ENCODE measurements around the gene KCNN2.
"Not testable (repeated sequence)": the region's sequence is repeated elsewhere in the genome, so short reads cannot be mapped to it uniquely, and the experiment has no call there.

The KCNN2 gene

GRCh38 chr5:114419959-114420358 lies 58.1 kb downstream of the KCNN2 start:
- DNase-seq (ENCODE audit: low spot score), result no peak

DNA sequence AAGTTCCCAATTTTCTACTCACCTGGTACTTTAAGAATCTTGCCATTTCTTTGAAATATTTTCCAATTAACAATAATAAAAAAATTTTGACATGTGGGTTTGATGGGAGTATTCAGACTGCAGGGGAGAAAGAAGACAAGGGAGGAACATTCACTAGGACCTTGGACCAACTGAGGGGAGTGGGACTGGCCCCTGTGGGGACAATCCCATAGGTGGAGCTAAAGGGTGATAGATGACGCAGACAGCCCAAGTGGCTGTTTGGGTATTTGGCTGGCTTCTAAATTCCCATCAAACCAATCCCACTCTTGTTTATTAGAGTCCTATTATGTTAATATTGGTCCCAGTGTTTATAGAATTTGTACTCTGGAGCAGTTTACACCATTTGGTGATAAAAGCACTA lies 65.3 kb downstream of the KCNN2 start:
- no peak for DNase-seq (ENCODE audit: low spot score)

GRCh38 chr5:114430532-114430931 lies 68.7 kb downstream of the KCNN2 start:
- DNase-seq (ENCODE audit: low spot score), result no peak

GRCh38 chr5:114432684-114433083 lies 70.8 kb downstream of the KCNN2 start:
- not testable (repeated sequence) for DNase-seq (ENCODE audit: low spot score)

DNA sequence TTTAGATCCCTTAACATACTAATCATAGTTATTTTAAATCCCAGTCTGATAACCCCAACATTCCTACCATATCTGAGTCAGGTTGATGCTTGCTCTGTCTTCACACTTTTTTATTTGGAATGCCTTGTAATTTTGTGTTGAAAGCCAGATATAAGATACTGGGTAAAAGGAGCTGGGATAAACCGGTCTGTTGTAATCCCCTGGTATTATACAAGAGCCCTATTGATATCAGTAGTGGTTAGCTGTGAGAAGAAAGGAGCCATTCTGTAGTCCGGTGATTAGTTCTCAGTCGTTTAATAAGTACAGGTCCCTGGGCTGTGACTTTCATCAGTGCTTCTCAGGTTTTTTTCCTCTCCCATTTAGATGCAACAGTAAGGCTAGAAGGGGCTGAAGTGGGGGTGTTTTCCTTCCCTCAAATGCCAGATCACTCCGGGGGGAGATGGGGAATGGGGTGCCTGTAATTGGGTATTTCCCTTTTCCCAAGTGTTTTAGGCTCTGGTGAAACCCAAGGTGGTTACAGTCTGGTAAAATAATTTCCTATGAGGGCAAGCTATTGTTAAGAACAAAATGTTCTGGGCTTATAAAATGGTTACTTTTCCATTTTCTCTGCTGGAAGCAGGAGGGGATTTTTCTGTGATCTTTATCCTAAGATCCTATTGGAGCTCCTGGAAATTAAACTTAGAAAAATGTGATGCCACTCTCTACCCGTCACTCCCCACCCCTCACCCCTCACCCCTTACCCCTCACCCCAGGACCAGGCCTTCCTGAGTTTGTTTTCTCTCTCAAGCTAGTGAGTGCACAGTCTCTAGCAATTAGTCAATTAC lies 72.7 kb downstream of the KCNN2 start:
- DNase-seq (ENCODE audit: low spot score), result no peak

- no peak for DNase-seq (ENCODE audit: low spot score)
Observed at GRCh38 chr5:114435220-114435481, 73.3 kb downstream of the KCNN2 start.

- no peak for DNase-seq (ENCODE audit: low spot score)
Observed at GRCh38 chr5:114435885-114436299, 74.0 kb downstream of the KCNN2 start.

DNA sequence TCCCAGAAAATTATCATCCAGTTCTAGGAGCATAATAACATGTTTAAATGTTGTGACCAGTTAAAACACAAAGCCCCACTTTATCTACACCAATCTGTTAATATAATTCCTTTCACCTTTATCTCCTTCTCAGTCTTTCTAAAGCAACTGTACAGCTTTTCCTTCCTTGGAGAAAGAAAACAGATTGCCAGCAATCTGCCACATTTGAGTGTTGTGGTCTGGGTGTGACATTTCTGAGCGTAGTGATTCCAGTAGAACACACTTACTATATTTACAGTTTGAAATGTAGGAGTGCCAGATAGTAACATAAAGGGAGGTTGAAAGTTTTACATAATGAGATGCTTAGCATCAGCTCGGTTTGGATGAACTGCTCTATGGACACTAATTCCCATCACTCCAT lies 76.1 kb downstream of the KCNN2 start:
- no peak for DNase-seq (ENCODE audit: low spot score)

- DNase-seq (ENCODE audit: low spot score), result no peak
Observed at GRCh38 chr5:114438471-114438870, 76.6 kb downstream of the KCNN2 start.

DNA sequence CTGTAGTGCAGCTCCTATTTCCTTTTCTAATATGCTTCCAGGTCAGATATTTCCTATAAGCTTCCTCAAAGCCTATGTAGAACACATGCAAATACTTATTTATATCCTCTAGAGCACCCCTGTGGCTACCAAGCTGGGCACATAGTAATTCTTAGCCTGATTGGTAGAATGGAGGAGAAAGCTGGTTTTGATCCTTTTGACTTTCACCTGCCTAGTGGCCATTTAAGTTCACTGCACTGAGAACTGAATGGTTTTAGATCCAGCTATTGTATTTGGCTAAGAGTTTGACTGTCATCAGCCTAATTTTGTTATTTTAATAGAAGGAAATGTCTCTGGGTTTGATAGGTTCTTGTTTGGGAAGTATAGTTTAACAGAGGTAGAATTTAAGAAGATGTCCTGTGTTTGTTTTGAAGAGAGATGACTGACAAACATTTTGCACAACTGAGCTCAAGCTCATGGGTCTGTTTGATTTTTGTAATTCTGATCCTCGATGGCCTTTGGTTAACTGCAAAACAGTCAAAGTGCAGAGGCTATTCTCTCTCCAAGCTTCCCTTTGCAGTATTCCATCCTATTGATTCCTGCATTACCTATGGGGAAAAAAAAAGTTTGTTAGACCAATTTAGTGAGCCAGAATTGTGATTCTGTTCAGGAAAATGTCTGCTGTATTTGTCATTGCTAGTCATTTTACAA lies 85.4 kb downstream of the KCNN2 start:
- DNase-seq (ENCODE audit: low spot score), result no peak

DNA sequence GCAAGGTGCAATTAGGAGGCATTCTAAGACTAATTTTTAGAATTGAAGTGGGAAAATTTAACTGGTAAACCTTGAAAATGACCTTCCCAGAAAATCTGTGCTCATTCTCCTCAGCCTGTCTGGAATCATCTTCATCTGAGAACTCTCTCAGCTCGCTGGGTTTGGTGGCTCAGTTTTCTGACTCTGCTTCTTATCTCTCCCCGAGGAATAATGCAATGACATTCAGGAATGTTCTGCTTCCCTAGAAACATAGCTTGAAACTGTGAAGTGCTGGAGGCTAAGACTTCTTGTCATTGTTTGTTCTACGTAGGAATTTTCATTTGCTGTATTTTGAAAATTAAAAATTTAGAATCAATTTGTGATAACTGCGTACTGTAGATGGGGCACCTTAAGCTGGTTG lies 86.6 kb downstream of the KCNN2 start:
- DNase-seq (ENCODE audit: low spot score), result no peak

- DNase-seq (ENCODE audit: low spot score), result peak; percentile 29
Observed at GRCh38 chr5:114449860-114450421, 88.1 kb downstream of the KCNN2 start.

GRCh38 chr5:114450437-114450836 lies 88.6 kb downstream of the KCNN2 start:
- no peak for DNase-seq (ENCODE audit: low spot score)

GRCh38 chr5:114458726-114459125 lies 96.9 kb downstream of the KCNN2 start:
- DNase-seq (ENCODE audit: low spot score), result no peak

- no peak for DNase-seq (ENCODE audit: low spot score)
Observed at GRCh38 chr5:114467171-114467570, 105.3 kb downstream of the KCNN2 start.

DNA sequence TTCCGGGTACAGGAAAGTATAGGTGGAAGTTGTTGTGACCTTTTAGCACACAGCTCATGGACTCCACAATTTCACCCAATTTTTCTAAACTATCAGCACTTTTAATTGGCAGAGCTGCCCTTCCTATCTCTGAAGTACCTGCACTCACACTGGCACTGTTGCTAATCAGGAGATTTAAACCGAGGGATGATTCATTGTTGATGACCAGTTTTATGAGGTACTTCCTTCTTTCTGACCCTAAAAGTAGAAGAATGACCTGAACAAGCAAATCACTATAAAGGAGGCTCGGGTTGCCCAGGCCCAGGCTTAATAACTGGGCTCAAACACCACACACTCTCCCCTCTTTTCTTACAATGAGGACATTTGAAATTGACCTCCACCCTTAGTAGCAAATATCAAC lies 105.9 kb downstream of the KCNN2 start:
- DNase-seq (ENCODE audit: low spot score), result no peak

DNA sequence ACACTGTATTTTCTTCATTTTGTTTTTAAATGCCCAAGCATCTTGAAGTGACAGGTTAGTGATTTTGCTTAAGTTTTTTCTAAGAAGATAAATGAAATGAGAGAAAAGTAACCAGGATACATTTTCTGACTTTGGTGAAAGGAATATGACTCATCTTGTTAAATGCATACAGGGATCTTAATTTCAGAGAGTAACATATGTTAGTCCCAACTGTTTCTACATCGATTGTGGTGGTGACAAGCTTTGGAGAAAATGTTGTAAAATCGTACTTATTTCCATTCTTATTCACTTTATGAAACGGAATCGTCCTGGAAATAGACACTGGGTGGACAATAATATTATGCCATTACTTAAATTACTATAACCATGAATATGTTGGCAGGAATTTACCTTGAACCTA lies 107.5 kb downstream of the KCNN2 start:
- DNase-seq (ENCODE audit: low spot score), result no peak

DNA sequence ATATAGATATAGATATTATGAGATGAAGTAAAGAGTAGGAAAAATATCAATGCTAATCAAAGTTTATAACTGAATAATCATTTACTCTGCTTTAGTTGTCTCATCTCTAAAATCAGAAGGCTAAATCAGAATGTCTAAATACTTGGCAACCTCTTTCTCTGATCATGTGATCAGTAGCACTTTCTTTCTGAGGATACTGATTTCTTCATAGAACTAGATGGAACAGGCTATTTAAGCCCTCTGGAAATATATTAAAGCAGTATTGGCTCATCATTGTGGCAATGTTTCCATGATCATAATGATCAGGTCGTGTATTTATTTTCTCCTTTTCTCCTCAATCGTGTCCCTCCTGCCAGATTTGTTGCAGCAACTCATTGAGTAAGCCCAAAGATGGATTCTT lies 109.7 kb downstream of the KCNN2 start:
- no peak for DNase-seq (ENCODE audit: low spot score)

GRCh38 chr5:114473541-114473940 lies 111.7 kb downstream of the KCNN2 start:
- no peak for DNase-seq (ENCODE audit: low spot score)

- DNase-seq (ENCODE audit: low spot score), result no peak
Observed at GRCh38 chr5:114477816-114478334, 116.0 kb downstream of the KCNN2 start.

DNA sequence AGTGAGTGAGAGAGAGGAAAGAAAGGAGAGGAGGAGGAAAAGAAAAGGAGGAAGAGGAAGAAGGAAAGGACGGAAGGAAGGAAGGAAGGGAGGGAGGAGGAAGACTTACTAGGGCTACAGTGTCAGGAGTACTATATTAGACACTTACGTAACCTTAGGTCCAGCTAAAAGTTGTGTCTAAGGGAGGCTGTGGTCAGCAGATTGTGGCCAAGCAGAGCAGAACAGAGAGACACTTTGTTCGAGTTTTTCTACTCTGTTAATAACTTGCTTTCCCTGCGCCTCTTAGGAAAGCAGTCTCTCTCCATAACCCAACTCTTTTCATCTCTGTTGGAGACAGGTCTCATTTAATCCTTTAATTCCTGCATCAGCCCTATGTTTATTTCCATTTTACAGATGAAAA lies 138.9 kb downstream of the KCNN2 start:
- DNase-seq (ENCODE audit: low spot score), result no peak

DNA sequence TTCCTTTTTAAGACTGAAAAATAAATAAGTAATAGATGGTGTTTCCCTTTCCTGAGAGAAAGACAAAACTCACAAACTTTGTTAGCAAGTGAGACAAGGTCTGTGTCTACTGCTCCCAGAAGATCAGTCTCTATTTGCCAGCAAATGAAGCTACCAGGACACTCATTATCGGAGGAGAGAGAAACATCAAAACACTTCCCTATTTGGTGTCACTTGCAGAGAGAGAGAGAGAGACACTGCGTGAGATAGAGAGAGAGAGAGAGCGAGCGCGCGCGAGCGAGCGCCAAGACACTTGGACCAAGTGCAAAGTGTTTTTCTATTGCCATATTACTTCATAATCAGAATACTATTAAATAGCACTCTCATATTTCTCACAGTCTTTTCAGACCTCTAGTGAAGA lies 142.7 kb downstream of the KCNN2 start:
- DNase-seq (ENCODE audit: low spot score), result no peak

DNA sequence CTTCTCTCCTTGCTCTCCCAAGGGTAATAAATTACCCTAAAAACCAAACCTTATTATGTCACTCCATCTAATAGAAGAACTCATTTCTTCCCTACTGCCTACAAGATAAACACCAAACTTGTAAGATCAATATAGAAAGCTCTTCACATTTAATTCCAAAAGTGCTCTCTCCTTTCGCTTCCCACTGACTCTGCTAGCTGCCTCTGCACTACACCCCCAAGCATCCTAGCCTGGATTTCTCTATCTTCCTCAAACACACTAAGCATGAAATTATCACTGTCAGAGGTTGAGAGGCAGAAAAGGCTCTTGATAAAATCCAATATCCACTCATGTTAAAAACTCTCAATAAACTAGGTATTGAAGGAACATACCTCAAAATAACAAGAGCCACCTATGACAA lies 162.4 kb downstream of the KCNN2 start:
- no peak for DNase-seq (ENCODE audit: low spot score)

Measured in HuH-7.5 (cell line).